Activated T-helper 17 cell treated with anti-CD3 and anti-CD28 coated beads, Interleukin-2, amount 50 U/mL, for 72 hours (primary cell): ENCODE results near the gene CPAMD8. TPM values are rescaled to one million over a fixed set of nuclear protein-coding genes. Genes with fewer than 3 reads are reported as not detected.
"Not testable (repeated sequence)": the region's sequence is repeated elsewhere in the genome, so short reads cannot be mapped to it uniquely, and the experiment has no call there.

ENCODE experiments used
- ATAC-seq: fragments of 150-1000 bp; cut with Tn5 transposase; replicated peaks from 2 replicates; pipeline ENCODE4 v1.10.0; 2021; ENCODE audit warnings: mild to moderate bottlenecking, moderate library complexity
- H3K27ac Mint-ChIP-seq: one replicate; pipeline ENCODE4 v1.8.0; 2022; ENCODE audit warnings: mixed read lengths
- H3K27me3 Mint-ChIP-seq: one replicate; pipeline ENCODE4 v1.8.0; 2022; ENCODE audit warnings: mixed read lengths
- H3K36me3 Mint-ChIP-seq: one replicate; pipeline ENCODE4 v1.8.0; 2022; ENCODE audit warnings: low read depth, mild to moderate bottlenecking, mixed read lengths
- H3K4me1 Mint-ChIP-seq: one replicate; pipeline ENCODE4 v1.8.0; 2022; ENCODE audit warnings: mixed read lengths
- H3K4me3 Mint-ChIP-seq: one replicate; pipeline ENCODE4 v1.8.0; 2022; ENCODE audit warnings: mild to moderate bottlenecking, mixed read lengths
- H3K9me3 Mint-ChIP-seq: one replicate; pipeline ENCODE4 v1.8.0; 2022; ENCODE audit warnings: mixed read lengths
- total RNA-seq, 2 donors: library from RNA; stranded (reverse); gene quantifications; one replicate each; pipeline ENCODE4 v1.2.3, GENCODE V29; 2022

Gene CPAMD8
- total RNA-seq, 2 donors from 2014 or later, result 0.11 to 6.5 TPM

GRCh38 chr19:16886305-16886880 lies 140.2 kb downstream of the CPAMD8 start:
- H3K36me3 Mint-ChIP-seq, result no peaks in the 10 kb centered on the region
- no peak overlapping the region for H3K4me3 Mint-ChIP-seq
- H3K4me1 Mint-ChIP-seq, result no peaks in the 10 kb centered on the region
- H3K9me3 Mint-ChIP-seq, result peaks cover 13% of the 10 kb centered on the region
- H3K27ac Mint-ChIP-seq, result no peak overlapping the region
- ATAC-seq, result no peak
- H3K27me3 Mint-ChIP-seq, result no peaks in the 10 kb centered on the region

GRCh38 chr19:16885166-16885565 lies 141.4 kb downstream of the CPAMD8 start:
- peaks cover 16% of the 10 kb centered on the region for H3K9me3 Mint-ChIP-seq
- peaks cover 11% of the 10 kb centered on the region for H3K36me3 Mint-ChIP-seq
- no peak overlapping the region for H3K4me3 Mint-ChIP-seq
- no peaks in the 10 kb centered on the region for H3K27me3 Mint-ChIP-seq
- no peak for ATAC-seq
- no peak overlapping the region for H3K27ac Mint-ChIP-seq
- no peaks in the 10 kb centered on the region for H3K4me1 Mint-ChIP-seq

GRCh38 chr19:16883522-16883921 lies 143.1 kb downstream of the CPAMD8 start:
- Mint-ChIP-seq H3K9me3 (peaks cover 16% of the 10 kb centered on the region), H3K4me3 (no peak overlapping the region), H3K27me3 (no peaks in the 10 kb centered on the region), H3K27ac (no peak overlapping the region), H3K36me3 (peaks cover 27% of the 10 kb centered on the region), H3K4me1 (no peaks in the 10 kb centered on the region)
- ATAC-seq, result no peak

- Mint-ChIP-seq H3K4me3 (no peak overlapping the region), H3K9me3 (peaks cover 16% of the 10 kb centered on the region), H3K27ac (no peak overlapping the region), H3K36me3 (peaks cover 41% of the 10 kb centered on the region), H3K27me3 (no peaks in the 10 kb centered on the region), H3K4me1 (no peaks in the 10 kb centered on the region)
- no peak for ATAC-seq
Observed at GRCh38 chr19:16882146-16882545, 144.5 kb downstream of the CPAMD8 start.

- Mint-ChIP-seq H3K27ac (no peak overlapping the region), H3K36me3 (peaks cover 52% of the 10 kb centered on the region), H3K4me3 (no peak overlapping the region), H3K4me1 (no peaks in the 10 kb centered on the region), H3K27me3 (no peaks in the 10 kb centered on the region), H3K9me3 (peaks cover 16% of the 10 kb centered on the region)
- ATAC-seq, result no peak
Observed at GRCh38 chr19:16880884-16881554, 145.6 kb downstream of the CPAMD8 start.

- H3K36me3 Mint-ChIP-seq, result peaks cover 69% of the 10 kb centered on the region
- H3K27me3 Mint-ChIP-seq, result no peaks in the 10 kb centered on the region
- H3K4me1 Mint-ChIP-seq, result peaks cover 12% of the 10 kb centered on the region
- H3K27ac Mint-ChIP-seq, result no peak overlapping the region
- peaks cover 16% of the 10 kb centered on the region for H3K9me3 Mint-ChIP-seq
- no peak overlapping the region for H3K4me3 Mint-ChIP-seq
- ATAC-seq, result no peak
Observed at GRCh38 chr19:16878181-16878965, 148.2 kb downstream of the CPAMD8 start.

GRCh38 chr19:16877581-16877980 lies 149.0 kb downstream of the CPAMD8 start:
- Mint-ChIP-seq H3K9me3 (peaks cover 11% of the 10 kb centered on the region), H3K4me3 (no peak overlapping the region), H3K4me1 (peaks cover 12% of the 10 kb centered on the region), H3K36me3 (peaks cover 75% of the 10 kb centered on the region), H3K27me3 (no peaks in the 10 kb centered on the region), H3K27ac (no peak overlapping the region)
- no peak for ATAC-seq

- H3K27ac Mint-ChIP-seq, result no peak overlapping the region
- H3K9me3 Mint-ChIP-seq, result peaks cover 4% of the 10 kb centered on the region
- peaks cover 12% of the 10 kb centered on the region for H3K4me1 Mint-ChIP-seq
- no peak overlapping the region for H3K4me3 Mint-ChIP-seq
- H3K27me3 Mint-ChIP-seq, result no peaks in the 10 kb centered on the region
- ATAC-seq, result peak; percentile 21
- H3K36me3 Mint-ChIP-seq, result peaks cover 82% of the 10 kb centered on the region
Observed at GRCh38 chr19:16876904-16877361, 149.7 kb downstream of the CPAMD8 start.

- Mint-ChIP-seq H3K4me3 (no peak overlapping the region), H3K36me3 (peaks cover 86% of the 10 kb centered on the region), H3K9me3 (no peaks in the 10 kb centered on the region), H3K4me1 (peaks cover 12% of the 10 kb centered on the region), H3K27me3 (no peaks in the 10 kb centered on the region), H3K27ac (no peak overlapping the region)
- no peak for ATAC-seq
Observed at GRCh38 chr19:16875584-16876555, 150.7 kb downstream of the CPAMD8 start.

GRCh38 chr19:16874978-16875299 lies 151.7 kb downstream of the CPAMD8 start:
- Mint-ChIP-seq H3K27ac (peak overlapping the region; percentile 89), H3K4me1 (peaks cover 12% of the 10 kb centered on the region), H3K36me3 (peaks cover 83% of the 10 kb centered on the region)
- ATAC-seq, H3K27me3 Mint-ChIP-seq, H3K4me3 Mint-ChIP-seq, H3K9me3 Mint-ChIP-seq: not testable (repeated sequence)

GRCh38 chr19:16874250-16874977 lies 152.2 kb downstream of the CPAMD8 start:
- peaks cover 12% of the 10 kb centered on the region for H3K4me1 Mint-ChIP-seq
- H3K4me3 Mint-ChIP-seq, result no peak overlapping the region
- no peaks in the 10 kb centered on the region for H3K27me3 Mint-ChIP-seq
- peaks cover 80% of the 10 kb centered on the region for H3K36me3 Mint-ChIP-seq
- no peak for ATAC-seq
- no peaks in the 10 kb centered on the region for H3K9me3 Mint-ChIP-seq
- peak overlapping the region; percentile 89 for H3K27ac Mint-ChIP-seq

- H3K27me3 Mint-ChIP-seq, result no peaks in the 10 kb centered on the region
- ATAC-seq, result no peak
- peaks cover 73% of the 10 kb centered on the region for H3K36me3 Mint-ChIP-seq
- H3K9me3 Mint-ChIP-seq, result no peaks in the 10 kb centered on the region
- no peak overlapping the region for H3K4me3 Mint-ChIP-seq
- H3K27ac Mint-ChIP-seq, result peak overlapping the region; percentile 89
- H3K4me1 Mint-ChIP-seq, result peaks cover 12% of the 10 kb centered on the region
Observed at GRCh38 chr19:16873594-16873993, 153.0 kb downstream of the CPAMD8 start.

GRCh38 chr19:16872728-16873127 lies 153.9 kb downstream of the CPAMD8 start:
- Mint-ChIP-seq H3K36me3 (peaks cover 73% of the 10 kb centered on the region), H3K27ac (no peak overlapping the region), H3K4me3 (no peak overlapping the region), H3K4me1 (peaks cover 12% of the 10 kb centered on the region), H3K27me3 (no peaks in the 10 kb centered on the region), H3K9me3 (no peaks in the 10 kb centered on the region)
- no peak for ATAC-seq
